NK-92 treated with Interleukin-12 subunit alpha and Interleukin-12 subunit beta, amount 100 ng/mL, for 24 hours (cell line): ENCODE data around the gene COL5A2.

Experiments used
- DNase-seq: peaks from one replicate; lab custom pipeline; 2025; lab: John Stamatoyannopoulos, UW

The COL5A2 gene

DNA sequence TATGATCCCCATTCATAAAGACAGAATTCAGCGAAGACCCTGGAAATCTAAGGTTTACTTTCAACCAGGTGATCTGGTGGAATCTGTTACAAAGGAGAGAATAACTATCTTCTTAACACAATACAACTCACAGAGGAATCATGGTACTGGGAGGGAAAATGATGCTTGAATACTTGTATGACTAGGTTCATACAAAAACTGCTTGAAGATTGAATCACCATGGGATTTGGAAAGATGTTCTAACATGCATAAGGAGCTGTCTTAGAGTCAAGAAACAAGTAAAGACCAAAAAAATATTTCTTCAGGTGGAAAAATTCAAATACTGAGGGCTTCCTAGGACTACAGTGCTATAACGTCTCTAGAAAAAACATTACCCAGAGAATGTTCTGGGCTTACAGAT, 32.2 kb downstream of the COL5A2 start:
- no peak for DNase-seq

DNA sequence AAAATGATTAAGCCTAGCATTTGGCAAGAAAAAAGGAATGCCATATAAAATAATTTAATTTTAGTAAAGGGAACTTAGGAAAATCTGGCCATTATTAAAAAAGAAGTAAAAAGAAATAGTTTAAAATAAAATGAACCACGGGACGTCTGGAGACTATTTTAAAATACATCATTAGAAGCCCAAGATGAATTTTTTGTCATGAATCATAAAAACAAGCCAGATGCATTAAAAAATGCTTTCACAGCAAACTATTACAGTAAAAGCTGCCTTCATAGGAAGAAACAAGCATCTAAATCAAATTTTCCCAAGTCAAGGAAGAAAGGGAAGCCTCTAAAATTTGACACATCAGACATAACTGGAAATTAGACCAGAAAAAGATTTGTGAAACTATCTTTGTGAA, 33.0 kb downstream of the COL5A2 start:
- DNase-seq: no peak

DNA sequence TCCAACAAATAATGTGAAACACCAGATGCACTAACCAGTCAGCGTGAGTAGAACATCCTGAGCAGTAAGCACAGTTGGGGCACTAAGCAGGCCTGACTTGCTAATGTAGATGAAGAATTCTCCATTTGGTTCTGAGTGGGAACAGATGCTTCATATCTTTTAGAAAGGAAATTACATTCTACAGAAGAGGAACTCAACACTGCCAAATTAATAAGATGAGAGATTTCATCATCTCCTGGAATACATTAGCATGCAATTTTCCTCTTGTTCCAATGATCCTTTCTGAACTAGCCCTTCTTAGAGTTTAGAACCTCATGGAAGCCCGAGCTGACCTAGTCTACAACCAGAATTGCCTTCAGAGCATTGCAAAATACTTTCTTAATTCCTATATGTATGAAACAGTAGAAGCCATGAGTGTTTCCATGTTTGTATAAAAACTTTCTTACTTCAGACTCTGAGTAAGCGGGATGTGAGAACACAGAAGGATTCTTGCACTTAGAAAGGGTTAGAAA, 34.8 kb downstream of the COL5A2 start:
- DNase-seq: no peak

DNA sequence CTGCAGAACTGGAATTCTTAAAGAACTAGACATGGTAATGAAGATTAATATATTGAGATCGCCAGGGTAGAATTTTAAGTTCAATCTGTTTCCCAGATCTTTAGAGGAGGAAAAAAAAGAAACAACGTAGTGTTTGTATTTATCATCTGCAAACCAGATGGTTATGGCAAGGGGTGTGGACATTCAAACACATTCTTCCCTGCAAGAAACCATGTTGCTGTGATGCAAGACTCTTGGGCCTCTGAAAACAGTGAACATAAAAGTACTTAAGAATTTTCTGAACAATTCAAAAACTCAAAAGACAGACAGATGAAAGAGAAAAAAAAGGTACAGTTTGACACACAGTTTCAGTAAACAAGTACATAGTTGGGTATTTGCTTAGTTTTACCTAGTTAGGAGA, 35.6 kb downstream of the COL5A2 start:
- DNase-seq: no peak

DNA sequence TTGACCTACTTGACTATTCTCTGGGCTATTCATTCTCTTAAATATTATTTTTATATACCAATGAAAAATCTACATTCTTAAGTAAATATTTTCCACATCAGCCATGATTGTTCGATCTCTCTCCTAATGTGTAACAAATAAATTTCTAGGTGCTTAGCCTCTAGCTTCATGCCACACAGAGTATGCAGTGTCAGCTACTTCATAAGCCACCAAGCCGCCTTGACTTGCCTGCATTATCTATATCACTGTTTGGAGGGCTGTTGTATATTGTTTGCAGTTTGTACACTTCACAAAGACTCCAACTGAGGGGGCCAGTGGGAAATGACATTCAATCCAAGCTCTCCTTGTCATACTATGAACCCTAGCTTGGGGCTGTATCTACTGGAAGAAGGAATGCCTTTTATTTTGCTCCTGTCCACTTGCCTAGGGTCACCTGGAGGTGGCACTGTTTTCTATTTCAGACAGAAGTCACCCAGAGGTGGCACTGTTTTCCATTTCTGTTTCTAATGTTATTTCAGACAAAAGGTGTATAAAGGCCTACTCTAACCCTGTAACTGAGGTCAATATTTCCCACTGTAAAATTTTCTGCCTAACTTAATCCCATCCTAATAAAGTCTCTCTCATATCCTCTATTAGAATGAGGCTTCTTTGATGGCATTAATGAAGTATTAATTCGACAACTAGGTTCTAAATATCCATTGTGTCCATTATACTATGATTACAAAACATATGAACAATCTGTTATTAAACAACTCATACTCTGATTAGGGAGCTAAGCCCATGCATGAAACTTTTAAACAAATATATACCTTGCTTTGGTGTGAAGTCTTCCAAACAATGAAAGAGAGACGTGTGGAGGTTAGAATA, 36.4 kb downstream of the COL5A2 start:
- peak; percentile 1 for DNase-seq

DNA sequence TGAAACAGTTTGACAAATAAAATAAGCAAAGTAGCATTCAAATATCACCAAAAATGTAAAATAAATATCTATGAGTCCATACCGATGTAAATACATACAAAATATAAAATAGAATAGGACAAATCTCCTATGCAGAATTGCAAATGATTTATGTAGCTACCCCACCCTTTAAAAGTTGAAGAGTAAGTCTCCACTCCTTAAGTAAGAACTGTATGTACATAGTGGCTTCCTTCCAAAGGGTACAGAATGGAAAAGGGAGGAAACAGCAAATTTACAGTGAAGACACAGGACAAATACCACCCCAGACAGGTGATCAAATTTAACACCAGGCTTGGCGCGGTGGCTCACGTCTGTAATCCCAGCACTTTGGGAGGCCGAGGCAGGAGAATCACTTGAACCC, 40.8 kb downstream of the COL5A2 start:
- DNase-seq: no peak

DNA sequence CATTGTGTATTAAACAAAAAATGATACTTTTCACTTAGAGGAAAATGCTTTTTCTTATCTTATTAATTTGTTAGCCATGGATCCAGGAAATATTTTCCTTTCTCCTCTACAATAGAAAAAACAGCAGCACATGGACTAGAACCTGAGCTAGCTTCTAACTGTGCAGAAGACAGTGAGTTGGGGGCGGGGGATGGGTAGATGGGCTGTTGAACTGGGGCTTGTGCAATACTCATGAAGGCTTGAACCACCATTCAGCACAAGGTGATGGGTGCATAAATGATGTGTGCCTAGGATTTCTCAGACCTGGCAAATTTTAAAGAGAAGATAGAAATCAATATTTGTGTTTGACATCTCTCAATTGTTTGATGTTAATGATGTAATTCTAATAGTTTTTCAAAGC, 42.0 kb downstream of the COL5A2 start:
- no peak for DNase-seq

DNA sequence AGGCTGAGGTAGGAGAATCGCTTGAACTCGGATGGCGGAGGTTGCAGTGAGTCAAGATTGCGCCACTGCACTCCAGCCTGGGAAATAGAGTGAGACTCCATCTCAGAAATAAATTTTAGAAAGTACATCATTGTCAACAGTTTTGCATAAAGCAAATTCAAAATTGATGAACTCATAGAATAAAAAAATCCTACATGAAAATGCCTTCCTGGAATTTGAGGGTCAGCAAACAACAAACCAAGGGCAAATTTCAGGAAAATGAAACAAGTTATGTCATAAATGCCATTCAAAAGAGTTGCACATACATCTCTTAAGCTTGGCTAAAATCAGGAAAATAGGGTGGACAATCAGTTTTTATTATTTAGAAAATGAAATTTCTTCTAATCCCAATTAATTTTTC, 45.1 kb downstream of the COL5A2 start:
- DNase-seq: no peak

DNA sequence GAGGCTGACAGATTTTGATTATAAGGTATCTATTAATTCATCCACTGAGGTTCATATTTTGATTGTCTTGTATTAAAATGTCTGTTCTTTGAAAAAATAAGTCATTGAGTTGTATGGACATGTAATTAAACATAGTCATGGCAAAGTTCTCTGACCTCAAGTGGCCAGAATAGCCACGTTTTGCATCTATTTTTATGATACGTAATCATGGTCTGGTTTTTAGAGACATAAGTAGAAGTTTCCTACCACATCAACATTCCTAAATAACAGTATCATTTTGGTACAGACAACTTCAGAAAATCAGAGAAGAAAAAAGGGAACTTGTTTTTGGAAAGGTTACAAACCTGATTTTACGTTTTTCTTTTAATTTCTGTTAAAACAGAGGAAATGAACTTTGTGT, 47.6 kb downstream of the COL5A2 start:
- DNase-seq: no peak

DNA sequence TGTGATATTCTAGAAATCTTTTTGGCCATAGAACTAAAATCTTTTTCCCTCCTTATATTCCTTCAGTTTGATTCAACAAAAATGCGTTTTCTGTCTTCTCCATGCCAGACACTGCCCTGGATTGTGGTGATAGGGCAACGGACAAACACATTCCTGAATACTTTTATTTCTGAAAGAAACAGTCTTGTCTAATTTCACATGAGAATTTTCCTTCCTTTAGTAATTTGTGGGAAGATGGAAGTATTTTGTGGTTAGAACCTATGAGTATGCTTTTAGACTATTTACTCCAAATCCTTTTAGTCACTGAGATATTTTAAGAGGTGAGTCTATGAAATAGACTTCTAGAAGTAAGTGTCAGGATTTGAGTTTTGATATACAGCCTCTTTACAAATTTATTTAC, 49.6 kb downstream of the COL5A2 start:
- no peak for DNase-seq

DNA sequence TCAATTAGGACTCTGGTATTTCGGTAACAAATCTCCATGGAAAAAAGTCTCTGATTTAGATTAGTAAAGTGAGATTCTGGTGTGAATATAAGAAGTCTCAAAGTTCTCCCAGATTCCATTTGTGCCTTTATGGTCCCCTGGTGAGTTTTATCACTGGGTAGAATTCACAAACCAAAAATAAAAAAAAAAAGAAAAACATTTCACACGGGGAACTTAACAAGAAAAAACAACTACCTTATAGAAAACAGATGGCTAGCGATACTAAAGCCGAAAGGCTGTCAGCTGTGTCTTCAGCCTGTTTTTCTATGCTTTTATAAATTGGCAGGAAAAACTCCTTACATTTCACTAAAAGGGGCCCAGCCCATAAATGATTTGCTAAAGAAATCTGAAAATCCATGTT, 50.6 kb downstream of the COL5A2 start:
- DNase-seq: no peak

DNA sequence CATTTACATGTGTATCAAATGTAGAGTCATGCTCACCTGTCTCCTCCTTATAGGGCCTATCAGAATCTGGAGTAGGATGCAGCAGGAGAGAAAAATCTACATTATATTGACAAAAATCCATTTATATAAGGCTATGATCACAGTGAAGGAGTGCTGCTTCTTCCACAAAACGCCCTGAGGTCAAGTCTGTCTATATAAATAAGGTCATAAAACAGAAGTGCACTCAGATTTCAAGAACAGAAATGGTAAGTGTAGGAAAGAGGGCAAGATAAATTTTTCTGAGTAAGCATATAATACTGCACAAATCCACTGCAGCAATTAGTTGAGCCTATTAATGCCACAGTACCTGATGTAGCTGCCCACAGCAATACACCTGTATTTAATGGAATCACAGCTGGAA, 51.8 kb downstream of the COL5A2 start:
- no peak for DNase-seq

DNA sequence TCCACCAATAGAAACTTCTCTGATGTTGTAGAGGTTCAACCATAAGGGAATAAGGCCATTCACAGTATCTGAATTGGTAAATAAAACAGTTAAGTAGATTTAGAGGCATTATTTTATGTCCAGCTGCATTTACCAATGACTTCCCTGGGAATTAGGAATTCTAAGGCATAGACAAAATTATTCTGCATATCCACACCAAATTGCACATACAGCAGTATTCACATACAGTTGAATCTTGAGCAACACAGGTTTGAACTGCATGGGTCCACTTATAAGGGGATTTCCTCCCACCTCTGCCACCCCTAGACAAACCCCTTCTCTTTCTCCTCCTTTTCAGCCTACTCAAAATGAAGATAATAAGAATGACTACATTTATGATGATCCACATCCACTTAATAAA, 54.4 kb downstream of the COL5A2 start:
- DNase-seq: no peak

DNA sequence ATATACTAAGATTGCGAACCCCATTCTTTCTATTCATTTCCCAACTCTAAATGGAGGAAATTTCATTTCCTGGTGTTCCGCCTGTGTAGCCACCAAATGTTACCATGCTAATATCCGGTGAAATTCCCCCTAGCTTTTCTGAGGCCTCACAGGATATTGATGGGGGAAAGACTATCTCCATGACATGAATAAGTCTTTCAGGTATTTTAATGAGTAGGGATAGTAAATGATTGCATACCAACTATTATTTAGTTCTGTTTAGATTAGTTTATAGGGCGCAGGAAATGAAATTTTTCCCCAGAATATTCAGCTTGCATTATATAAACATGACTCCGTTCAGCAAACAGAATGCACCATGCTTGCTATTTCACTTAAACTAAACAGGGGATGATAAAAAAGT, 55.4 kb downstream of the COL5A2 start:
- DNase-seq: no peak

DNA sequence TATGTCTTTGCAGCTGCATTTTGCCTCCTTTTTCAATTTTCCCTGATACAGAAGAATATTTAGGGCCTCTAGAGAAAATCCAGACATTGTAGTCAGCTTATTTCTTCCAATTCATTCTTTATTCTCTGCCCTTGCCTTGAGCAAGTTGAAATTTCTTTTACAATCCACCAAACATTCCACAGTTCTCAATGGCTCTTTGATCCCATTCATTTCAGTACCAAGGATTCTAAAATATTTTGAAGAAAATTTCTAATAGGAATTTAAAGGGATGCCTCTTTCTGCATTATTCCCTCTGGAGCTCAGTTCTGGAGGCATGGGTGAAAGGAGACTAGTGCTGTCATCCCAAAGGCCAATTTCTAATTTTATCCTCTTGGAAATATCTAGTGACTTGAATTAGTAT, 61.2 kb downstream of the COL5A2 start:
- no peak for DNase-seq

DNA sequence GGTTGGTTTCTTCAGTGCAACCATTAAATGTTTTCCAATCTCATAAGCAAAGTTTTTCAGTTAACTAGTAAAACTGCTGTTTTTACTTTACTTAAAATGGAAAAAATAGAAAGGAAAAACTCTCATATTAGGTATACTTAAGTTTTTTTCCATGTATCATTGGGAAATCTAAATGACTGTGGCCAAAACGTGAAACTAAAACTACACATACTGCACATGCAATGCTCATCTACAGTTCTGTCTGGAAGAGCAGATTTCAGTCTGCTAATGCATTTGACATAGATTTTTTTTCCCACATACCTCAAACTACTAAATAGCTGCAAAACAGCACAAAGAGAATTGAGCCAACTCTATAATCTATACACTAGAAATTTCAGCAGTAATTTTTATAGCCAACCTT, 62.6 kb downstream of the COL5A2 start:
- no peak for DNase-seq

DNA sequence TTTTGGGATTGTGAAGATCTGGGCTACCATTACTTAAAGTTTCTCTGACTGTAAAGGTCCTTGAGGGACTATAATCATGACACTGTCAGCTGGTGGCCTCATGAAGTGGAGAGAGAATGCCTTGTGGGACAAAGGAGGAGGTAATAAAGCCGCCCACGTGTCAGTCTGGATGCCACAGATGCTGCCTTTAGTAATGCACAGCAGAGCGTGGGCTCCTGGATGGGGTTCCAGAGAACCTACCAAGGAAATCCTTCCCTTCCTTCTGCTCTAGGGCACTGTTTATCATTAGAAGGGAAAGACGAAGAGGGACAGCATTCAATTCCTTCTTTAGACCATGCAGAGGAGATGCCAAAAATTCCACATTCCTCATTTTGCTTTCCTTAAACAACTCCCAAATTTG, 63.5 kb downstream of the COL5A2 start:
- no peak for DNase-seq

DNA sequence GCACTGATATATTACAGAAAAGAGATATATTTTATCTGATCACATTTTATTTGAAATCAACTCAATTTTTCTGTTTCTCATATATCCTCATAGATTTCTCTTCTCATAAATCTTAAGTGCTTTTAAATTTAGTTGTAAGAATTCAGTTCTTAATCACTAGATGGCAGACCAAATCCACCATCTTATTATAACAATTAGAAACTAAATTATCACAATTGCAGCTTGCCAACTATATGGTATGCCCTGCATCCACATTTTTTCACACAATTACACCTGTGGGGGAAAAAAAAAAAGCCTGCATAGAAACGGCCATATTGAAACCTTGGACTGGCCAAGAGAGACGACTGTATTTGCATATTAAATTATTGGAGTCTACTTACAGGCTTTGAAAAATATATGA, 64.4 kb downstream of the COL5A2 start:
- DNase-seq: no peak

DNA sequence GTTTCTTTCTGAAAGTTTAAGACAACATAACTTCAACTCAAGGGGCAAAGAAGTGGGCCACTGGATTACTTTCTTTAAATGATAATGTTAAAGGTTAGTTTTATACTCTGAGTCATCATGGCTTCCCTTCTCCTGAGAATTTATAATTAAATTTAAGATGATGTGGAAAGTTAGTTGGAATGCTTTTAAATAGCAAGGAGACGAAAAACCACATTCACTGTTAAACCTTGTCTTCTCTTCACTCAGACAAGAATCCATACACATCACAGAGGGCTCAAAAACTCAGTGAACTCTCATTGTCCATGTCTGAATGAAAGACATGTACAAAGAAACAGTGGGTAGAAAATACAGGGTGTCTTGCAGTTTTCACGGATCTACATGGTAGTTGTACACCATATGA, 65.6 kb downstream of the COL5A2 start:
- no peak for DNase-seq

DNA sequence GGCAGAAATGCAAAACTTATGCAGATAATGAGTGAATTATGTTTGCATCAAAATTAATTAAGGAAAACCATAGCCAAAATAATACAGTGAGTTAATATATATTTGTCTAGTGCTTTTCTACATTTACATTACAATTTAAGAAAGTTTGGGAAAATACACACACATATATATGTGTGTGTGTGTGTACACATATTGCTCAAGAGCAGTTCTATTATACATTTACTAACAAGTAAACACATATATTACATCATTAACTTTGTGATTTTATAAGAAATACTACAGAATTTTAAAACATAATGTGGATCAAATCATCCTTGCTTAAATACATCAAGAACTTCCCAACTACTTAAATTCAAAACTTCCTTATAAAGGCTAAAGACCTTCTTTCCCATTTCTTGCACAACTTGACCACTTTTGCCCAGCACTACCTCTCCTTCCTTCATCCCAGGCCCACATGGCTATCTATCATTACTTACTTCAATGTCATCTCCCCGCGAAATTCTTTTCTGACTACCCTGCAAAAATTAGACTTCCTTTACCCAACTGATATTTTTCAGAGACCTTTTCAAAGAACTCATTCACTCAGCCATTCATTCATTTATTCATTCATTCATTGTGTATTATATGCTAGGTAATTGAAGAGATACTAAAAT, 68.4 kb downstream of the COL5A2 start:
- DNase-seq: no peak

DNA sequence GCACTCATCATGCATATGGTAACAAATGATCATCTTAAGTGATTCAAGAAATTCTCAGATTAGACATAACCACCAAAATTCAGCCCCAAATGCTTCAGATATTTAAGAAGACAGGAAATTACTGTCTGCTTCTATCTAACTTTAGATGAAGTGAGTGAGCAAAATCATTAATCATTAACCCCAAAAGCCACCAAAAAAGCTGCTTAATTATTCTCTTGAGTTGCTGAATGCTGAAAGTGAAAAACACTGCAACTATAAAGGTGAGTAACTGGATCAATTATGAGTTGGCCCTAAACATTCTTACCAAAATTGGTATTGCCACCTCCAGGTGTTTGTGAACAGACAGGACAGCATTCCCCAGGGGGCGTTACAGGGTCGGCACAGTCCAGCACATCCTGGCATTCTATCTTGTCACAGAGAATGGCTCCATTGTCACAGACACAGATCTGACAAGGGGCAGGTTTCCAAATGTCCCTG, 69.6 kb downstream of the COL5A2 start:
- DNase-seq: no peak

DNA sequence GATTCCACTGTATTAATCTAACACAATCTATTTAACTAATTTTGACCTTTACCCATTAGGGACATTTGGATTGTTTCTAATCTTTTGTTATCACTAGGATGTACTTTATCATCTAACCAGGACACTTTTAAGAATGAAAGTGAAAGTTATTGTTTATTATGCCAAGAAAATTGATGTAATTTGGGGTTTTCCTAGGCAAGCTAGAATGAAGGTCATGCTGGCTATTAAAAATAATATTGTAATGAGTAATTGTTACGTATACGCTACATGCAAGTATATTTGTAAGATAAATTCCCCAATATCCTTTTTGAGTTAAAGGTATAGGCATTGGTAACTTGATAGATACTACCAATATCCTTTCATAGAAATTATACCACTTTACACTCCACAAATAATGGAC, 74.6 kb downstream of the COL5A2 start:
- no peak for DNase-seq

DNA sequence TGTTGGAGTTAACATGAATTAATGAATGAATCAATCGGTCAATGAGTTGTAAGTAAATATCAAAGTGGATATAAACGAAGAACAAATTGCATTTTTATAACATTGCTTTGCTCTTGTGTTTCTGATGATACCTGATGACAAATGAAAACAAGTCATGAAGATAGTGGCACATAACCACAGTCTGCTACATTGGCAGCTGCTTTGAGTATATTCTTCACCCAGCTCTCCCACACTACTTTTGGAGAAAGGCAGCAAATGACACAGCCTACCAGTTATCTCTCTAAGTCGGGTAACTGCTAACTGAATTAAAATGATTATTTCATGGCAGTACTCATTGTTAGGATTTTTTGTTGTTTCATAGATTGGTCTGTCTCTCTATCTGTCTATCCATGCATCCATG, 76.8 kb downstream of the COL5A2 start:
- DNase-seq: no peak

DNA sequence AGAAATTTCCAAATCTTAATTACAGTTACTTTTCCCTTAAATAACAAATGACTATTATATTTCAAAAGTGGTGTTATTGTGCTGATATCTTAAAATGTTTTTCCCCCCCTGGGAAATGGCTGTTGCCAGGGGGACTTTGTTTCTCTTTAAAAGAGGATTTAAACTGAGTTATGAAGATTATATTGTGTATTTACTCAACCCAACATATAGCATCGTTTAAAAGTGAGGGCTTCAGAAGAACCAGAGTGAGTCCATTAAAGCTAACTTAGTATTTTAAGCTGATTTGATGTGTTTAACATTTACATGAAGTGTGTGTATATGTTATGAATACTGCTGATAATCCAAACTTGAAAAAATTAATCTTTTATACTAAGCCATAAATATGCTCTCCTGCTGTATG, 81.6 kb downstream of the COL5A2 start:
- DNase-seq: no peak
